H1 (cell line): ENCODE results near the gene HOMER2. TPM values are rescaled to one million over a fixed set of nuclear protein-coding genes. Genes with fewer than 3 reads are reported as not detected.

Source experiments
- JUND ChIP-seq: IDR thresholded peaks from 2 replicates; pipeline ENCODE4 v1.6.1; 2011; ENCODE audit warnings: mild to moderate bottlenecking, improper control_type of control experiment, low read length
- NRF1 ChIP-seq: IDR thresholded peaks from 2 replicates; pipeline ENCODE4 v1.6.1; 2011; ENCODE audit warnings: mild to moderate bottlenecking, low read depth, low read length, improper control_type of control experiment
- PHF8 ChIP-seq: fragments of 200-600 bp; sonication (generic); conservative IDR thresholded peaks from 2 replicates; pipeline ENCODE4 v1.7.1; 2012; ENCODE audit warnings: low read depth, mild to moderate bottlenecking, inconsistent platforms, low read length, moderate library complexity
- POU5F1 ChIP-seq: IDR thresholded peaks from 2 replicates; pipeline ENCODE4 v1.6.1; 2011; ENCODE audit warnings: low read depth, mild to moderate bottlenecking, low read length, moderate library complexity
- SP2 ChIP-seq: IDR thresholded peaks from 2 replicates; pipeline ENCODE4 v1.6.1; 2012; ENCODE audit warnings: mild to moderate bottlenecking, low read length, inconsistent platforms
- TAF7 ChIP-seq: optimal IDR thresholded peaks from 2 replicates; pipeline ENCODE3; 2011; ENCODE audit warnings: low read depth, mild to moderate bottlenecking, inconsistent platforms, low read length, moderate library complexity, borderline replicate concordance
- polyA plus RNA-seq, 7 experiments: library from polyadenylated mRNA; depleted of rRNA in 3 of 7; stranded (reverse) in 5 of 7; unstranded in 2 of 7; fragments of >200 nt in 5 of 7; fragments of 200-250 nt in 2 of 7; gene quantifications; 1 replicate in 5 of 7; 2 replicates in 1 of 7; 4 replicates in 1 of 7; pipeline versions ENCODE4 v1.2.1 to v1.2.3, GENCODE V29; 2011 to 2013; ENCODE audit warnings: missing spikeins in 2 of 7, mixed read lengths in 2 of 7
- total RNA-seq: library from RNA; stranded (reverse); fragmentation: NEBNext Ultra II Directional; extraction: Animal tissue kit (Norgen Biotek cat#: 25700); gene quantifications from 2 replicates; pipeline ENCODE4 v1.2.1, GENCODE V29; 2021
- TF ChIP-seq, protein P1 (sequence below), 3 experiments: IDR thresholded peaks; 1 replicate in 2 of 3; 2 replicates in 1 of 3; pipeline versions ENCODE4 v1.5.1 to v1.6.1; 2011; ENCODE audit warnings: low read length in 3 of 3, mild to moderate bottlenecking in 3 of 3, inconsistent platforms in 2 of 3, low read depth in 1 of 3, moderate library complexity in 1 of 3; ENCODE audit not compliant: insufficient read depth in 1 of 3; ENCODE audit errors: control extremely low read depth in 1 of 3

HOMER2 gene
- total and polyA plus RNA-seq, 2 of the 8 experiments (the other 6 are each of a cell fraction or from before 2014, with no cell fraction given), result 12.5 to 27.6 TPM

DNA sequence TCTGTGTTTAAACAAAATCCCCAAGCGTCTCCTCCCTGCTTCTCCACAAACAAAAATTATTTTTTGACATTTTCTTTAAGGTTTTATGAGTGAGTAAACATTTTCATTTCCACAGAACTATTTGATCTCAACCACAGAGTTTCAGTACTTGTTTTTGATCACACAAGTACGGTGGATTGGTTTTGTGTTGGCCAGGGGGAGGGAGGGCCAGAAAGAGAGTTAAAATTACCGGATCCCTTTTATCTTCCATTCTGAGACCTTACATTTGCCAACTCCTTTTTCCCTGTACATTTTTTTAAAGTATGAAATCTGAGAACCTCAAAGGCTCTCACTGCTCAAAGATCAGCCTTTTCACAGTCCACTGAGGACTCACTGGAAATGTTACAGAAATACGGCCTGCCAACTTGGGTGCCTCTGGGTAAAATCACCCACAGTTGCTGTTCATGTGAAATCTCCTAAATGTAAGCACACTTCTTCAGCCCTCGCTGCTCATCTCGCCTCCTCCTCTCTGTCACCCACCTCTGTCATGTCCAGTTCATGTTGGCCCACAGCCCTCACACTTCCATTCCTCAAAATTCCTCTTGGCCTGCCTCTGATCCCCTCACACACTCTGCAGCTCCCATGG, 1.7 kb downstream of the HOMER2 start (continued):
- TF ChIP-seq NRF1, result no peak
- no peak for TF ChIP-seq SP2
- no peak for TF ChIP-seq POU5F1
- TF ChIP-seq PHF8, result no peak
- TF ChIP-seq JUND, result no peak
- TF ChIP-seq, protein P1, sequence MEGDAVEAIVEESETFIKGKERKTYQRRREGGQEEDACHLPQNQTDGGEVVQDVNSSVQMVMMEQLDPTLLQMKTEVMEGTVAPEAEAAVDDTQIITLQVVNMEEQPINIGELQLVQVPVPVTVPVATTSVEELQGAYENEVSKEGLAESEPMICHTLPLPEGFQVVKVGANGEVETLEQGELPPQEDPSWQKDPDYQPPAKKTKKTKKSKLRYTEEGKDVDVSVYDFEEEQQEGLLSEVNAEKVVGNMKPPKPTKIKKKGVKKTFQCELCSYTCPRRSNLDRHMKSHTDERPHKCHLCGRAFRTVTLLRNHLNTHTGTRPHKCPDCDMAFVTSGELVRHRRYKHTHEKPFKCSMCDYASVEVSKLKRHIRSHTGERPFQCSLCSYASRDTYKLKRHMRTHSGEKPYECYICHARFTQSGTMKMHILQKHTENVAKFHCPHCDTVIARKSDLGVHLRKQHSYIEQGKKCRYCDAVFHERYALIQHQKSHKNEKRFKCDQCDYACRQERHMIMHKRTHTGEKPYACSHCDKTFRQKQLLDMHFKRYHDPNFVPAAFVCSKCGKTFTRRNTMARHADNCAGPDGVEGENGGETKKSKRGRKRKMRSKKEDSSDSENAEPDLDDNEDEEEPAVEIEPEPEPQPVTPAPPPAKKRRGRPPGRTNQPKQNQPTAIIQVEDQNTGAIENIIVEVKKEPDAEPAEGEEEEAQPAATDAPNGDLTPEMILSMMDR (IDR thresholded peaks at IDR 0.05; ENCODE audit: control extremely low read depth in 1 of 3, insufficient read depth in 1 of 3, low read depth in 1 of 3, low read length in 3 of 3), result no peak
- no peak for TF ChIP-seq TAF7
- TF ChIP-seq, all 59 proteins: peak for 0
